Right renal cortex interstitium (tissue), 3 donors: ENCODE results near the gene NEGR1. TPM values are rescaled to one million over a fixed set of nuclear protein-coding genes. Genes with fewer than 3 reads are reported as not detected.

Experiments used
- DNase-seq, 3 donors: peaks; one replicate each; pipeline ENCODE4 v3.0.0-alpha.2; 2013; ENCODE audit warnings: low read depth in 3 of 3, low spot score in 2 of 3
- polyA plus RNA-seq, 3 donors: library from polyadenylated mRNA; unstranded; fragments of 120-200 nt; gene quantifications; one replicate each; pipeline ENCODE4 v1.2.1, GENCODE V29; 2013; ENCODE audit not compliant: insufficient read length in 3 of 3

The NEGR1 gene
- polyA plus RNA-seq, 3 donors = 2.9 to 4.8 (median 4.3) TPM

- DNase-seq = no peak
These were observed 152.5 kb downstream of the NEGR1 start for GRCh38 chr1:72129869-72130268.

- DNase-seq = peak; percentile 5 to 21 (median 19)
These were observed 160.0 kb downstream of the NEGR1 start for GRCh38 chr1:72122099-72122880.

GRCh38 chr1:72119491-72119890 lies 162.8 kb downstream of the NEGR1 start:
- DNase-seq = no peak

GRCh38 chr1:72117621-72118020 lies 164.7 kb downstream of the NEGR1 start:
- DNase-seq = no peak

- no peak for DNase-seq
These were observed 167.0 kb downstream of the NEGR1 start for GRCh38 chr1:72115290-72115689.

GRCh38 chr1:72111662-72112061 lies 170.7 kb downstream of the NEGR1 start:
- DNase-seq = no peak

GRCh38 chr1:72109916-72110315 lies 172.4 kb downstream of the NEGR1 start:
- DNase-seq = no peak

GRCh38 chr1:72105201-72105600 lies 177.1 kb downstream of the NEGR1 start:
- DNase-seq = no peak

- DNase-seq = no peak
These were observed 180.3 kb downstream of the NEGR1 start for GRCh38 chr1:72101840-72102632.

GRCh38 chr1:72100771-72101170 lies 181.6 kb downstream of the NEGR1 start:
- DNase-seq = no peak

- no peak for DNase-seq
These were observed 184.3 kb downstream of the NEGR1 start for GRCh38 chr1:72097851-72098570.

GRCh38 chr1:72094209-72094608 lies 188.1 kb downstream of the NEGR1 start:
- no peak for DNase-seq

- no peak for DNase-seq
These were observed 195.9 kb downstream of the NEGR1 start for GRCh38 chr1:72086394-72086793.

GRCh38 chr1:72075425-72075824 lies 206.9 kb downstream of the NEGR1 start:
- no peak for DNase-seq

GRCh38 chr1:72066431-72066830 lies 215.9 kb downstream of the NEGR1 start:
- no peak for DNase-seq

- no peak for DNase-seq
These were observed 217.9 kb downstream of the NEGR1 start for GRCh38 chr1:72064196-72065075.

- DNase-seq = no peak
These were observed 218.8 kb downstream of the NEGR1 start for GRCh38 chr1:72063364-72064044.

- no peak for DNase-seq
These were observed 219.8 kb downstream of the NEGR1 start for GRCh38 chr1:72062584-72062983.

GRCh38 chr1:72060466-72061245 lies 221.7 kb downstream of the NEGR1 start:
- DNase-seq = no peak
